Measurements from ENCODE around the gene KANSL1L.
A peak's percentile ranks its signal among the peaks of the same experiment; 100 is the strongest.

Gene KANSL1L

DNA sequence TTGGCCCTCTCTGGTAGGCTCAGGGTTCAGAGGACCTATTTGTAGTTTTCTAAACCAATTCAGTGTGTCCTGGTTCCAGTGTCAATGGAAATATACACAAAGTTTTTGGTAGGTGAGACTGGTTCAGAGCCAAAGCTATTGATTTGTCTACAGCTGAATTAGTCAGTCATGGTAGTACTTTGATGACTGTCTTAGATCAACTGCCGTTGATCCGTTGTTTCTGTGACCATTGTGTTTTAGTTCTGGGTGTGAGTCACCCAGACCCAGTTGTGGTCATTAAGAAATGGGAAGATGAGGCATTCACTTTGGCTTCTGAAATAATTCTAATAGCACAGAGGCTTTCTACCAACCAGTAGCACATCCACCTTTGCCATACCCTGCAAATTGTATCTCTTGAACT, 184.8 kb downstream of the KANSL1L start:
- no peak for TF ChIP-seq TAF1 (IDR thresholded peaks at IDR 0.05; ENCODE audit: low read depth, low read length)
- DNase-seq (ENCODE audit: insufficient read length, low spot score), result no peak
- no peak for FAIRE-seq

DNA sequence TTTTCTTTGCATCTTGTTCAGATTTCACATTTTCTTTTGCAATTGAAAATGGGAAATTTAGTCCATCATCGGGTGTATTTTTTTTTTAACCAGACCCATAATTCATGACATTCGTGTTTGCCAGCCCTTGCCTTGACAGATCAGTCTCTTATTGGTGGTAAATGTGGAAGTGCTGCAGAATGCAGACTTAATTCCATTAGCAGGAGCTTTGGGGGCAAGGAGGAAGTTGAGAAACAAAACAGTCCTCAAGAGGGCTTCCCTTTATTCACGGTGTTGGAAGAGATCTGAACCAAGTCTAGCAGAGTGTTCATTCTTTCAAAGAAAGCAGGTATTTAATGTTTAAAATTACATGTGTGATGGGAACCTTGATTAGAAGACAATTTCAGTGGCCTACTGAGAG, 185.3 kb downstream of the KANSL1L start:
- FAIRE-seq, result no peak

DNA sequence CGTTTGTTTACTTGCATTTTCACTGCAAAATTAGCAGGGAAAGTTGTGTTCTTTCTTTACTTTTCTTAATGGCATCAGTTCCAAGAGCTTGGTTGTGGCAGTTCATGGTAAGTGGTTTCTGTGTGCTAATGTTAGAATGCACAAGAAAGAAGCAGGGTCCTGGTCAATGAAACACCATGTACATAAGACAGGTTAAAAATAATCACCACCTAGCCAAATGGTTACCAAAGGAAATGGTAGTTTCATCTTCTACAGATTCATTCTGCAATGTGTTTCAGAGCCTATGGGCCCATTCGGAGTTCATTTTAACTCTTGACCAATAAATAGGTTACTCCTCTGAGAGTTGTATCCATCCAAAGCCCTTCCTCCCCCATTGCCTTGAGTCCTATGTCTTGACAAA, 186.9 kb downstream of the KANSL1L start:
- DNase-seq (ENCODE audit: insufficient read length, low spot score) (no peak), FAIRE-seq (no peak)
- TF ChIP-seq TAF1 (IDR thresholded peaks at IDR 0.05; ENCODE audit: low read depth, low read length) (no peak), PAX5 (IDR thresholded peaks at IDR 0.05; ENCODE audit: insufficient read depth, low read length, severe bottlenecking) (no peak), POLR2AphosphoS5 (IDR thresholded peaks at IDR 0.05; ENCODE audit: low read depth, low read length) (no peak)

More for the DNA sequence above, 185.3 kb downstream of the KANSL1L start:
- TF ChIP-seq POU2F2 (IDR thresholded peaks at IDR 0.05; ENCODE audit: low read depth, low read length) (no peak), SPI1 (IDR thresholded peaks at IDR 0.05; ENCODE audit: low read depth, low read length) (no peak), POLR2AphosphoS5 (IDR thresholded peaks at IDR 0.05; ENCODE audit: low read depth, low read length) (no peak), POLR2A (IDR thresholded peaks at IDR 0.05; ENCODE audit: low read depth, low read length) (no peak), TAF1 (IDR thresholded peaks at IDR 0.05; ENCODE audit: low read depth, low read length) (no peak), PAX5 (IDR thresholded peaks at IDR 0.05; ENCODE audit: insufficient read depth, low read length, severe bottlenecking) (no peak)
- no peak for DNase-seq (ENCODE audit: insufficient read length, low spot score)

DNA sequence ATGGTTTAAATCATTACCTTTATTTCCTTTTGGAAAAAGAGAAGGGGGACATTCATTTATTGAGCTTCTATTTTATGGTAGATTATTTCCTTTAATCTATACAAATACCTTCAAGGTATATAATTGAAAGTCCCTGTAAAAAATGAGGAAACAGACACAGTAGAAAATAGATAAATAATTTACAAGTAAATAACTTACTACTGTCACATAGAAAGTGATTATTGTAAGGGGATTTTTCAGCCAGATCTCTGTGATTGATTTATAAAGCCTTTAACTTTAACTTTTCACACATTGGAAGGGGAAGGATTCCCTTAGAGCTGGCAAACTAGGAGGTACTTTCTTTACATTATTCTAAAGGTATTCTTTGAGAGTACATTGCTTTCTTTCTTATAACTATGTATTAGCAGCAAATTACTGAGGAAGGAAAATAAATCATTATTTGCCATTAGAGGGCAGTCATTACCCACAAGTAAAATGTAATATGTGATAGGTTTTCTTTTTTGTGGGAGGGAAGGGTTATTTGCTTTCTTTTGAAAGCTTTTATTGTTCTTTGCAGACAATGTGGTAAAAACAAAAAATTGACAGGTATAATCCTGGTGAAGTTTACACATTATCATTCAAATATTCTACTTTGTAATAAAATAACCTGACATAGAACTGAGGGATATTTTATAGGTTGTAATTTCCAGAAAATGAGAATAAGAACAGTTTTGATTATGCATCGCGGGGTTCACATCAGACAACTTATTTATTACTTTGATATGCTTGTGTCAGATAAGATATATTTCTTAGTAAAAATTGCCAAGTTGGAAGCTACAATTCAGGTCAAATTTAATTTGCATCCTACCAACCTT, 193.6 kb downstream of the KANSL1L start:
- DNase-seq (ENCODE audit: insufficient read length, low spot score) (peak; percentile 11), FAIRE-seq (peak; percentile 28)
- TF ChIP-seq POU2F2 (IDR thresholded peaks at IDR 0.05; ENCODE audit: low read depth, low read length) (no peak), TAF1 (IDR thresholded peaks at IDR 0.05; ENCODE audit: low read depth, low read length) (no peak), POLR2AphosphoS5 (IDR thresholded peaks at IDR 0.05; ENCODE audit: low read depth, low read length) (no peak), SPI1 (IDR thresholded peaks at IDR 0.05; ENCODE audit: low read depth, low read length) (no peak), POLR2A (IDR thresholded peaks at IDR 0.05; ENCODE audit: low read depth, low read length) (no peak), PAX5 (IDR thresholded peaks at IDR 0.05; ENCODE audit: insufficient read depth, low read length, severe bottlenecking) (no peak)

DNA sequence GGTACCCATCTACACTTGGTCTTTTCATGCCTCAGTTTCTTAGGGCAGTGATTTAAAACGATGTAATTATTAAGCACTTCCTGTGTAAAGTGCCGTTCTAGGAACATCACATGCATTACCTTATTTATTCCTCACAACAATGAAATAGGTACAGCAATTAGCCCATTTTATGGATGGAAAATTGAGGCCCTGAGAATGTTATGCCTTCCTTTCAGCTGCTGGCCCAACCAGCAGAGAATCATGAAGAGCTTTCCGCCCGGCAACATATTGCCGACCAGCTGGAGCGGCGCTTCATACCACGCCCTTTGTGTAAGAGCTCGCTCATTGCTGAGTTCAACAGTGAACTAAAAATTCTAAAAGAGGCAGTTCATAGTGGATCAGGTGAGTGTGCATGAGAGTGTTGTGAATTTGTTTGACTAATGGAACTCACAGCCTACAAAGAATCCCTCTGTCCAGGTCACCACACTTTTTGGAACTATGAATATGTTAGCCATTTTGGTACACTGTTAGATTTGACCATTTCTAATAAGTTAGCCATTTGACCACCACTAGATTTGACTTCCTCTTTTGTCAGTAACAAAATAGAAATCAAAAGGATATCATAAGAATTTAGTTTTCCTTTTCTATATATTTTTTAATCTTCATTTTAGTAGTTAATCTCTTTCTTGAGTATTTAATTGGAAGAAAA, 194.4 kb downstream of the KANSL1L start:
- FAIRE-seq (no peak), DNase-seq (ENCODE audit: insufficient read length, low spot score) (no peak)
- TF ChIP-seq SPI1 (IDR thresholded peaks at IDR 0.05; ENCODE audit: low read depth, low read length) (peak; percentile 49), POLR2AphosphoS5 (IDR thresholded peaks at IDR 0.05; ENCODE audit: low read depth, low read length) (no peak)

DNA sequence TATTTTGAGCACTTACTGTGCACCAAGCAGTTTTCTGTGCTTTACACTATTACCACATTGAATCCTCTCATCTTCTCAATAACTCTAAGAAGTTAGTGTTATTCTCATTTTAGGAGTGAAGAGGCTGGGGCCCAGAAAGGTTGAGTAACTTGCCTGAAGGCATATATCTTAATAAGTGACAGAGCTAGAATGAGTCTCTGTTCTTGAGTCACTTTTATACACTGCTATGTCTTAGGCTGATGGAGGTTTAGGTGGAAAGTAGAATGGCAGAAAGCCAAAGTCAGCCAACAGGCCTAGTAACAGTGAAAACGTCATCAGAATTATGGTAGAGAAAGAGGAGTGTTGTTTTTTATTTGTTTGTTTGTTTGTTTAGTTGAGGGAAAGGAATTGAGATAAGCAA, 196.6 kb downstream of the KANSL1L start:
- no peak for FAIRE-seq
- DNase-seq (ENCODE audit: insufficient read length, low spot score), result no peak
- TF ChIP-seq POU2F2 (IDR thresholded peaks at IDR 0.05; ENCODE audit: low read depth, low read length), result no peak
- no peak for TF ChIP-seq SPI1 (IDR thresholded peaks at IDR 0.05; ENCODE audit: low read depth, low read length)
- no peak for TF ChIP-seq TAF1 (IDR thresholded peaks at IDR 0.05; ENCODE audit: low read depth, low read length)
- no peak for TF ChIP-seq POLR2AphosphoS5 (IDR thresholded peaks at IDR 0.05; ENCODE audit: low read depth, low read length)
- no peak for TF ChIP-seq POLR2A (IDR thresholded peaks at IDR 0.05; ENCODE audit: low read depth, low read length)
- TF ChIP-seq PAX5 (IDR thresholded peaks at IDR 0.05; ENCODE audit: insufficient read depth, low read length, severe bottlenecking), result no peak

DNA sequence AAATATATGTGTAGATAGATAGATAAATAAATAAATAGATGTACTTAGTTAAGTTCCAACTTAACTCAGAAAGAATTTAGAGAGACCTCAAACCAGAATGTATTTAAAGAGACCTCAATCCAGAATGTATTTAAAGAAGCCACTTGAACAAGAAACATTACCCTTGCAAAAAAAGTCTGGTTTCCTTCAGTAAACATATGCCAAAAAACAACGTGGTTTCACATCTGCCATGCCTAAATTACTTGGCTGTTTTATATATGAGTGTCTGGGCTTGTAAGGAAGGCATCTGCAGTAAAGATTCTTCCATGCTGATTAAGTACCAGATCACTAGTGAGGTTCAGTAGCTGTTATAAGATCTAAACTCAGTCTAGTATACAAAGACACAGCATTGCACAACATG, 197.9 kb downstream of the KANSL1L start:
- no peak for DNase-seq (ENCODE audit: insufficient read length, low spot score)
- TF ChIP-seq POLR2A (IDR thresholded peaks at IDR 0.05; ENCODE audit: low read depth, low read length), result no peak
- no peak for TF ChIP-seq PAX5 (IDR thresholded peaks at IDR 0.05; ENCODE audit: insufficient read depth, low read length, severe bottlenecking)
- TF ChIP-seq SPI1 (IDR thresholded peaks at IDR 0.05; ENCODE audit: low read depth, low read length), result no peak
- TF ChIP-seq POU2F2 (IDR thresholded peaks at IDR 0.05; ENCODE audit: low read depth, low read length), result no peak
- no peak for TF ChIP-seq POLR2AphosphoS5 (IDR thresholded peaks at IDR 0.05; ENCODE audit: low read depth, low read length)
- FAIRE-seq, result no peak
